SK-N-MC (cell line): Measurements from ENCODE around the gene C2orf49.
A peak's percentile ranks its signal among the peaks of the same experiment; 100 is the strongest.

Experiments used
- DNase-seq: peaks from one replicate; pipeline ENCODE4 v3.0.0-alpha.2; 2011; ENCODE audit warnings: low read depth, low spot score
- H3K27ac ChIP-seq: fragments of 200-600 bp; sonication (generic); 2 replicates; pipeline ENCODE4 v1.5.1; 2016; ENCODE audit warnings: mixed run types
- H3K36me3 ChIP-seq: fragments of 200-600 bp; sonication (generic); 2 replicates; pipeline ENCODE4 v1.6.1; 2017; ENCODE audit warnings: antibody characterized with exemption, low read length, mixed read lengths; ENCODE audit not compliant: insufficient read depth
- H3K4me3 ChIP-seq: fragments of 200-600 bp; sonication (generic); 2 replicates; pipeline ENCODE4 v1.5.1; 2016
- H3K9ac ChIP-seq: fragments of 200-600 bp; sonication (generic); 2 replicates; pipeline ENCODE4 v1.8.0; 2017; ENCODE audit warnings: mixed run types, mixed read lengths; ENCODE audit not compliant: insufficient read length
- H3K9me3 ChIP-seq: fragments of 200-600 bp; sonication (generic); 2 replicates; pipeline ENCODE4 v1.6.1; 2017; ENCODE audit warnings: low read depth, mild to moderate bottlenecking, antibody characterized with exemption, low read length, moderate library complexity, mixed read lengths
- EZH2 ChIP-seq: fragments of 200-600 bp; sonication (generic); IDR thresholded peaks from one replicate; pipeline ENCODE4 v1.6.1; 2017; ENCODE audit warnings: antibody characterized with exemption
- FOXP2 ChIP-seq: optimal IDR thresholded peaks from 2 replicates; pipeline ENCODE3; 2011; ENCODE audit warnings: mild to moderate bottlenecking, moderate library complexity; ENCODE audit not compliant: insufficient read depth; ENCODE audit errors: extremely low read length, control extremely low read depth
- POLR2AphosphoS5 ChIP-seq: IDR thresholded peaks from 2 replicates; pipeline ENCODE4 v1.6.1; 2012; ENCODE audit warnings: mild to moderate bottlenecking, low read depth, low read length, borderline replicate concordance

The C2orf49 gene

DNA sequence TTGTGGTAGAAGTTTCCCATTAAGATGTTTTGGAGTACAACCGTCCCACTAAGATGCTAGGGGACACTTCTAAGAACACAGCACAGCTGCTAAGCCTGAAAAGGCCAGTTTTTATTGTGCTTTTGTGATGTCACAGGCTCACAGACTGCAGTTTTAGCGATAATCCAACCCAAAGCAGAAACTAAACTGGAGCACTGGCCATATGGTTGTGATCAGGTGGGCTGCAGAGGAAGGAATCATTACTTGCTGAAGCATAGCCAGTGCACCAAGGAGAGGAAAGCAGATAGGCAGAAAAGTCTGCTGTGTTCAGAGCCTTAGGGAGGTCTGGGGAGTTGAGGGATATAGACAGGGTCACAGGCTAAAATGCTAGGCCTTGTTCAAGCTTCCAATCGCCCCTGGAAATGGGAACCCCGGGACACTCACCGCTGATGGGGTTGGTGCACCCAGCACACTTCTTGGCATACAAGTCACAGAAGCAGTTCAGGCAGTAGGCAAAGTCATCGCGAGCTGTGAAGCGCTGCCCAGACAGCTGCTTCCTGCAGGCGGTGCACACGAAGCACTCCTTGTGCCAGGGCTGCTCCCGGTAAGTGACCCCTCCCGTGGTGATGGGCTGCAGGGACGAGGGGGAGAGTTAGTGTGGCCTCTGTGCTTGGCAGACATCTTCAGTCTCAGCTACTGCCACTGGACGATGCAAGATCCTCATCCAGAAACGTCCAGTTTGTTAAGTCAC lies 25.7 kb downstream of the C2orf49 start:
- no peak for DNase-seq
- Histone ChIP-seq H3K9me3 (no peaks in the 10 kb centered on the region), H3K36me3 (peaks cover 22% of the 10 kb centered on the region), H3K9ac (no peak overlapping the region), H3K4me3 (no peak overlapping the region), H3K27ac (no peak overlapping the region)
- TF ChIP-seq FOXP2: no peak

DNA sequence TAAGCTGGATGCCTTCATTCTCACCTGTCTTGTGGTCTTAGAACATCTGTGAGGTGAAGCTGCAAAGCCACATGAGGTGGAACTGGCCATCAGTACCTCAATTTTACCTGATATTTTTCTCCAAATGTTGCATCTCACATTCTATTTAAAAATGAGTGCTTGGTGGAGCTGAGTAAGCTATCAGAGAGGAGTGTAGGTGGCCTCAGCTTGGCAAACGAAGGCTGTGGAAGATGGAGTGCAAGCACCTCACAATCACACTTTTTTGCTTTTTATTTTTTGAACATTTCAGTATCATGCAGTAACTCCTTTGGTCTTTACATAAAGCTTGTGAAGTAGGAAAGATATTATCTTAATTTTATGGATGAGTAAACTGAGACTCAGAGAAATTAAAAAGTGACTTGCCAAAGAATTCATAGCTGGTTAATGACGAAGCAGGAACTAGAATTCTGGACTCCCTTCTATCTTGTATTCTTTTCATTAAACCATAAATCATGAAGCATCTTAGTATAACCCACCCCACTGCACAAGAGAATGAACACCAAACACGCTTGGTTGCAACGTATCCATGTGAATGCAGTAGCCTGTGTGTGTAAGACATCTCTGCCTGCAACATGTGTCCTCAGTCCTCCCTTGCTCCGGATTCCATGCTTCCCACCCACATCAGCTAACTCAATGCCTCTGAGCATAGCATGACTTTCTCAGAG lies 27.2 kb downstream of the C2orf49 start:
- no peak for DNase-seq
- TF ChIP-seq POLR2AphosphoS5: no peak
- no peak for TF ChIP-seq FOXP2
- TF ChIP-seq EZH2: no peak
- Histone ChIP-seq H3K9ac (no peak overlapping the region), H3K36me3 (peaks cover 17% of the 10 kb centered on the region), H3K4me3 (no peak overlapping the region), H3K9me3 (no peaks in the 10 kb centered on the region), H3K27ac (no peak overlapping the region)

DNA sequence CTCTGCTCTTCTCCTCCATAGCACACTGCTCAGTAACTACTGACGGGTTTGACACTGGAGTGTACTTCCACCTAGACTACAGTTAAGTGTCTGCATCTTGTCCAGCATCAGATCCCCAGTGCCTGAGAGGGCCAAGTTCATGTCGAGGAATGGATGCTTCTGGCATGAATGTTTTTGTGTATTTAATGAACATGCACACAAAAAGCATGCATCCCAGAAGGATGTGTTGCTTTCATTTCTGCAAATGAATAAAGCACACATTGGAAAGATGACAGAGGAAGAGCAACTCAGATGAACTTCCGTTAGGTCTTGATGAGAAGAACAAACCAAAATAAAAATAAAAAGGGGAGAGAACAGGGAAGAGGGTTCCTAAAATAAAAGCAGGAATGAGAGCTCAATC lies 27.9 kb downstream of the C2orf49 start:
- H3K36me3 ChIP-seq: peaks cover 17% of the 10 kb centered on the region

DNA sequence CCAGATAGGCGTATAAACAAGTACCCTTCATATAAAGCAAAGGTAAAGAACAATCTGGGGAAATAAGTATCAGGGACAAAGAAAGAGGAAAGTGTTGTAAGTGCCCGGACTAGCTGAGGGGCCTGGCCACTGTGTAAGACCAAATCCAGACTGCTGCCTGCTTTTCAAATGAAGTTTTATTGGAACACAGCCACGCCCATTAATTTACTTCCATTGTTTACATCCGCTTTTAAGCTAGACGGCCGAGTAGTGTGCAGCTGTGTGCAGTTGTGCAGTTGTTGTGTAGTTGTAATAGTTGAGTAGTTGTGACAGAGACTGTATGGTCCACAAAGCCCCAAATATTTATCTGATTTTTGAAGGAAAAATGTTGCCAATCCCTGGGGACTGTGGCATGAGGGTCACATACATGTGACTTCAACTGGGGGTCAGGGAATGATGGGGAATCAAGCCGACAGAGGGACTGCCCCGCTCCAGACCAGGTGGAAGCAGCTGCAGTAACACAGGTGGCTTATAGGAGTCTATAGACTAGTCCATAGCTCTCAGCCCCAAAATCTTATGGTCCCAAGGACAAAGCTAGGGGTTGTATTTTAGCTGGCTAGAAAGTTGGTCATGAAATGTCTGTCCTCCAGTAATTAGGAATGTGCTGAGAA lies 31.5 kb downstream of the C2orf49 start:
- no peak overlapping the region for H3K27ac ChIP-seq
- H3K36me3 ChIP-seq: no peaks in the 10 kb centered on the region
- no peak for DNase-seq
- no peak overlapping the region for H3K4me3 ChIP-seq
- TF ChIP-seq POLR2AphosphoS5: no peak
- no peaks in the 10 kb centered on the region for H3K9me3 ChIP-seq
- no peak overlapping the region for H3K9ac ChIP-seq

More for the DNA sequence above, 27.9 kb downstream of the C2orf49 start:
- Histone ChIP-seq H3K4me3 (no peak overlapping the region), H3K9ac (no peak overlapping the region), H3K27ac (no peak overlapping the region), H3K9me3 (no peaks in the 10 kb centered on the region)
- DNase-seq: no peak
- TF ChIP-seq POLR2AphosphoS5 (no peak), EZH2 (no peak), FOXP2 (no peak)

DNA sequence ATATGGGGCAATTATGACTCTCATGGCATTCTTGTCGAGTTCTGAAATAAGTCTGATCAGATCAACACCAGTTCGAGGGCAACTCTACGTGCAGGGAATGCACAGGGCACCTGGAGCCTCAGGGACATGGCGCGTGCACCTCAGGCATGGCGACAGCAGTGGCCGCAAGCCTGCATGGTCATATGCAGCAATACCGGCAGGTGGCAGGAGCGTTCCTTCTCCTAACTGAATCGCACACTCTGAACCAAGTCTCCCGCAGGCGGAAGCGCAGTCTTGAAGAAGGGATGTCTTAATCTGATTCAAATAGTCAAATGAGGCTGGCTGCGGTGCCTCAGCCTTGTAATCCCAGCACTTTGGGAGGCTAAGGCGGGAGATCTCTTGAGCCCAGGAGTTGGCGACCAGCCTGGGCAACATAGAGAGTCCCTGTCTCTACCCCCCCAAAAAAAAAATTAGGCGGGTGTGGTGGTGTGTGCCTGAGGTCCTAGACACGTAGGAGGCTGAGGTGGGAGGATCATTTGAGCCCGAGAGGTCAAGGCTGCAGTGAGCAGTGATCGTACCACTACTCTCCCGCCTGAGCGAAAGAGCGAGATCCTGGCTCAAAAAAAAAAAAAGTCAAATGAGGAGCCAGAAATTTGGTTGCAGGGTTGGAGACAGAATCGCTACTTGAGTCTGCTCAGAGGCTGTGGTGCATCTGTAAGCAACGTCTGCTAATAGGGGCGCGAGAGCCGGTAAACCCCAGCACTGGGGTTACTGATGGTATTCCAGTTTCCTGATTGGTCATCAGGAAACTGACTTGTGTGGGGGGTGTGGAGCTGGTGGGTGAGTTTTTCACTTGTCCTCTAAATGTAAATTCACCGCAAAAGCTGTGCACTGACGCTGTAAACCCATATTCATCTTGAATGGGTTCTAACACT lies 32.7 kb downstream of the C2orf49 start:
- Histone ChIP-seq H3K4me3 (no peak overlapping the region), H3K9me3 (no peaks in the 10 kb centered on the region), H3K27ac (no peak overlapping the region), H3K9ac (no peak overlapping the region), H3K36me3 (no peaks in the 10 kb centered on the region)
- no peak for TF ChIP-seq POLR2AphosphoS5
- no peak for TF ChIP-seq EZH2
- TF ChIP-seq FOXP2: no peak
- peak; percentile 14 for DNase-seq

DNA sequence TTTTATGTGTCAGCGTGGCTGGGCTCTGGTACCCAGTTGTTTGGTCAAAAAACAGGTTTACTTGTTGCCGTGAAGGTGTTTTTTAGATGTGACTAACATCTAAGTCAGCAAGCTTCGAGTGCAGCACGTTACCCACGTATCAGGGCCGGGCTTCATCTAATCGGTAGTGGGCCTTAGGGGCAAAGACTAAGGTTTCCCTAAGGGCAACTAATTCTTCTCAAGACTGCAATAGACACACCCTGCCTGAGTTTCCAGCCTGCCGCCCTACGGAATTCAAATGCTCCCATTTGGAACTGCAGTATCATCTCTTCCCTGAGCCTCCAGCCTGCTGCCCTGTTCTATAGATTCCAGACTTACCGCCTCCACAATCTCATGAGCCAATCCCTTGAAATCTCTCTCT lies 33.8 kb downstream of the C2orf49 start:
- DNase-seq: no peak
- Histone ChIP-seq H3K27ac (no peak overlapping the region), H3K9me3 (no peaks in the 10 kb centered on the region), H3K36me3 (no peaks in the 10 kb centered on the region; the same call in 1 of the 2 replicates), H3K9ac (no peak overlapping the region), H3K4me3 (no peak overlapping the region)
- TF ChIP-seq FOXP2: no peak
- TF ChIP-seq POLR2AphosphoS5: no peak
- no peak for TF ChIP-seq EZH2

- no peaks in the 10 kb centered on the region for H3K9me3 ChIP-seq
- no peak overlapping the region for H3K9ac ChIP-seq
- H3K4me3 ChIP-seq: no peak overlapping the region
- TF ChIP-seq FOXP2 (no peak), POLR2AphosphoS5 (no peak), EZH2 (no peak)
- no peak for DNase-seq
- no peaks in the 10 kb centered on the region; the same call in 1 of the 2 replicates for H3K36me3 ChIP-seq
- no peak overlapping the region for H3K27ac ChIP-seq
Observed at GRCh38 chr2:105371810-105372209, 34.5 kb downstream of the C2orf49 start.

- DNase-seq: no peak
Observed at GRCh38 chr2:105373344-105373781, 36.0 kb downstream of the C2orf49 start.

More at GRCh38 chr2:105373344-105373781, 36.0 kb downstream of the C2orf49 start:
- no peak overlapping the region for H3K27ac ChIP-seq
- H3K4me3 ChIP-seq: no peak overlapping the region
- no peaks in the 10 kb centered on the region; the same call in 1 of the 2 replicates for H3K36me3 ChIP-seq
- H3K9ac ChIP-seq: no peak overlapping the region
- no peaks in the 10 kb centered on the region for H3K9me3 ChIP-seq
- TF ChIP-seq FOXP2: no peak
- no peak for TF ChIP-seq EZH2
- no peak for TF ChIP-seq POLR2AphosphoS5
